HepG2 (cell line): ENCODE measurements around the gene CADPS2. TPM values are rescaled to one million over a fixed set of nuclear protein-coding genes. Genes with fewer than 3 reads are reported as not detected.

ENCODE experiments used
- CBX1 ChIP-seq: IDR thresholded peaks from one replicate; pipeline ENCODE4 v1.6.1; 2016; ENCODE audit warnings: antibody characterized with exemption, low read depth
- CCDC6 ChIP-seq: sonication (generic); formaldehyde crosslinking; IDR thresholded peaks from 2 replicates; pipeline ENCODE4 v1.8.1; 2022; ENCODE audit warnings: mild to moderate bottlenecking, missing genetic modification reagents, moderate library complexity
- CREM ChIP-seq, 2 experiments: sonication (generic) in 1 of 2; formaldehyde crosslinking in 1 of 2; IDR thresholded peaks; 2 replicates each; pipeline versions ENCODE4 v1.4.0 to v1.6.1; 2016 to 2020; ENCODE audit warnings: antibody characterized with exemption in 1 of 2, mild to moderate bottlenecking in 1 of 2, missing genetic modification reagents in 1 of 2
- HNRNPK ChIP-seq: fragments of 200-400 bp; formaldehyde crosslinking; IDR thresholded peaks from 2 replicates; pipeline ENCODE4 v1.6.1; 2018; ENCODE audit warnings: low read length, low read depth, moderate library complexity, mild to moderate bottlenecking; ENCODE audit not compliant: poor library complexity, severe bottlenecking
- MBNL3 ChIP-seq: fragments of 250-450 bp; sonication (Bioruptor Pico); conservative IDR thresholded peaks from 2 replicates; pipeline ENCODE4 v1.8.0; 2022; ENCODE audit warnings: mild to moderate bottlenecking, inconsistent platforms
- MTF1 ChIP-seq: sonication (generic); formaldehyde crosslinking; IDR thresholded peaks from 2 replicates; pipeline ENCODE4 v1.5.0; 2020; ENCODE audit warnings: missing genetic modification reagents
- NONO ChIP-seq, 2 experiments: fragments of 450-650 bp in 1 of 2; sonication (generic) in 1 of 2; formaldehyde crosslinking in 1 of 2; IDR thresholded peaks in 1 of 2; conservative IDR thresholded peaks in 1 of 2; 2 replicates each; pipeline versions ENCODE4 v1.6.1 to v1.8.0; 2017 to 2022; ENCODE audit warnings: mild to moderate bottlenecking in 1 of 2, missing genetic modification reagents in 1 of 2, moderate library complexity in 1 of 2
- POGZ ChIP-seq: sonication (generic); formaldehyde crosslinking; IDR thresholded peaks from 2 replicates; pipeline ENCODE4 v1.4.0; 2020; ENCODE audit warnings: mild to moderate bottlenecking, missing genetic modification reagents
- PTBP1 ChIP-seq: fragments of 200-400 bp; formaldehyde crosslinking; IDR thresholded peaks from 2 replicates; pipeline ENCODE4 v1.6.1; 2018; ENCODE audit warnings: low read length, low read depth; ENCODE audit not compliant: poor library complexity, severe bottlenecking
- REL ChIP-seq: sonication (generic); formaldehyde crosslinking; conservative IDR thresholded peaks from 2 replicates; pipeline ENCODE4 v1.8.0; 2022; ENCODE audit warnings: mild to moderate bottlenecking, missing genetic modification reagents, moderate library complexity
- SALL1 ChIP-seq: sonication (generic); formaldehyde crosslinking; IDR thresholded peaks from 2 replicates; pipeline ENCODE4 v1.8.0; 2022; ENCODE audit warnings: mild to moderate bottlenecking, missing genetic modification reagents
- SAP130 ChIP-seq: IDR thresholded peaks from 2 replicates; pipeline ENCODE4 v1.6.1; 2016; ENCODE audit warnings: low read depth
- SIN3A ChIP-seq: IDR thresholded peaks from 2 replicates; pipeline ENCODE4 v1.6.1; 2011; ENCODE audit warnings: low read depth, mild to moderate bottlenecking, control low read depth, low read length, borderline replicate concordance
- ZC3H13 ChIP-seq: sonication (generic); formaldehyde crosslinking; IDR thresholded peaks from 2 replicates; pipeline ENCODE4 v1.8.1; 2023; ENCODE audit warnings: mild to moderate bottlenecking, missing genetic modification reagents, moderate library complexity
- ZFX ChIP-seq: sonication (generic); formaldehyde crosslinking; IDR thresholded peaks from 2 replicates; pipeline ENCODE4 v1.4.0; 2020; ENCODE audit warnings: mild to moderate bottlenecking, low read depth, missing genetic modification reagents, moderate library complexity
- ZFY ChIP-seq: sonication (generic); formaldehyde crosslinking; IDR thresholded peaks from 2 replicates; pipeline ENCODE4 v1.4.0; 2020; ENCODE audit warnings: missing genetic modification reagents
- ZNF350 ChIP-seq: sonication (generic); formaldehyde crosslinking; IDR thresholded peaks from 2 replicates; pipeline ENCODE4 v1.4.0; 2020; ENCODE audit warnings: mild to moderate bottlenecking, low read depth, missing genetic modification reagents, borderline replicate concordance
- ZNF367 ChIP-seq: sonication (generic); formaldehyde crosslinking; IDR thresholded peaks from 2 replicates; pipeline ENCODE4 v1.4.0; 2020; ENCODE audit warnings: missing genetic modification reagents, borderline replicate concordance
- polyA plus RNA-seq, 8 experiments: library from polyadenylated mRNA; depleted of rRNA in 3 of 8; stranded (reverse) in 7 of 8; unstranded in 1 of 8; fragments of >200 nt; fragmentation: Illumina TruSeq in 4 of 8; extraction: Trizol in 4 of 8; gene quantifications; 2 replicates each; pipeline versions ENCODE4 v1.2.1 to v1.2.3, GENCODE V29; 2011 to 2016; ENCODE audit warnings: low read depth in 4 of 8, missing spikeins in 1 of 8, mixed read lengths in 1 of 8; ENCODE audit not compliant: insufficient read depth in 1 of 8
- total RNA-seq, 5 experiments: library from RNA; depleted of rRNA; stranded (reverse); fragments of >200 nt; fragmentation: Illumina TruSeq; extraction: Trizol; gene quantifications; 2 replicates each; pipeline ENCODE4 v1.2.3, GENCODE V29; 2016; ENCODE audit warnings: low read depth in 1 of 5
- TF ChIP-seq, protein P1 (sequence below): conservative IDR thresholded peaks from 2 replicates; pipeline ENCODE4 v1.6.1; 2018; ENCODE audit warnings: missing genetic modification reagents
- TF ChIP-seq, protein P2 (sequence below): sonication (generic); formaldehyde crosslinking; IDR thresholded peaks from 2 replicates; pipeline ENCODE4 v1.4.0; 2020; ENCODE audit warnings: missing genetic modification reagents
- TF ChIP-seq, protein P3 (sequence below): sonication (generic); formaldehyde crosslinking; IDR thresholded peaks from 2 replicates; pipeline ENCODE4 v1.5.1; 2020; ENCODE audit warnings: mild to moderate bottlenecking, missing genetic modification reagents, borderline replicate concordance
- TF ChIP-seq, protein P4 (sequence below), 2 experiments: fragments of 450-650 bp in 1 of 2; sonication (generic) in 1 of 2; formaldehyde crosslinking; IDR thresholded peaks; 2 replicates each; pipeline versions ENCODE4 v1.5.0 to v1.8.0; 2020 to 2022; ENCODE audit warnings: mild to moderate bottlenecking in 1 of 2, missing genetic modification reagents in 1 of 2

CADPS2 gene
- total and polyA plus RNA-seq, 2 of the 13 experiments (the other 11 are each of a cell fraction or from before 2014, with no cell fraction given) = 17.6 to 43.8 TPM

DNA sequence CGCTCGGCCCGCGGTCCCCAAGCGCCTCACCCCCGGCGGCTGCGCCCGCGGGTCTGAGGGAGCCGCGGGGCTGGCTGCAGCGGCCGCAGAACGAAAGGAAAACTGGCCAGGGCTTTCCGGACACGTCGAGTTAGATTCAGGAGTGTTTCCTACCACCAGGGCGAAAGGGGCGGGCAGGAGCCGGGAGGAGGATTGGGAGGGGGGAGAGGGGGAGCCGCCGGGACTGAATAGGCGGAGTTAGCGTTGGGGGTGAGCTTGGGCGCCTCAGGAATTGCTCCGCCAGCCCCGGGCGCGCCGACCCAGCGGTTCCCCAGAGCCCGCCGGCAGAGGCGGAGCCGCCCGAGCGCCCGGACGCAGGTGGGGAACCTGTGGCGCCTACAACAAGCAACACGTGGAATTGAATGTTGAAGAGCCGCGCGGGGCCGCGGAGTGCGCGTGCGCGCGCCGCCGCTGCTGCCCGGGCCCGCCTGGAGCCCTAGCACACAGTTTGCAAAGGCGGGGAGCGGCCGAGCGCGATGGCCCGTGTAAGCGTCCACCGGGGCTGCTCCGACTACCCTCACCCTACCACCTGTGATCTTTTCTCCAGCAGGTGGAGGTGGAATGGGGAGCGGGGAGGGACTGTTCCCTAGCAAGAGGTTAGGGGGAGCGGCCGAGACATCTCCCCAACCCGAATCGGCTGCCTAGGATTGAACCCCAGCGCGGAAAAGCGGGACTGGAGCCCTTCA, at the start of gene CADPS2 (continued):
- TF ChIP-seq, protein P1, sequence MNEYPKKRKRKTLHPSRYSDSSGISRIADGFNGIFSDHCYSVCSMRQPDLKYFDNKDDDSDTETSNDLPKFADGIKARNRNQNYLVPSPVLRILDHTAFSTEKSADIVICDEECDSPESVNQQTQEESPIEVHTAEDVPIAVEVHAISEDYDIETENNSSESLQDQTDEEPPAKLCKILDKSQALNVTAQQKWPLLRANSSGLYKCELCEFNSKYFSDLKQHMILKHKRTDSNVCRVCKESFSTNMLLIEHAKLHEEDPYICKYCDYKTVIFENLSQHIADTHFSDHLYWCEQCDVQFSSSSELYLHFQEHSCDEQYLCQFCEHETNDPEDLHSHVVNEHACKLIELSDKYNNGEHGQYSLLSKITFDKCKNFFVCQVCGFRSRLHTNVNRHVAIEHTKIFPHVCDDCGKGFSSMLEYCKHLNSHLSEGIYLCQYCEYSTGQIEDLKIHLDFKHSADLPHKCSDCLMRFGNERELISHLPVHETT (CRISPR knock-in tag) = 0 out of 2 replicates have a peak, but pooled peaks have one; percentile 21
- TF ChIP-seq MTF1 (CRISPR knock-in tag) (peak; percentile 26; the same call in 1 of the 2 replicates), NONO (IDR thresholded peaks at IDR 0.05) (no peak), NONO (CRISPR knock-in tag; conservative IDR thresholded peaks at IDR 0.05) (peak; percentile 59), ZFY (CRISPR knock-in tag) (peak; percentile 52), ZNF350 (CRISPR knock-in tag) (peak; percentile 6; the same call in 1 of the 2 replicates), CCDC6 (CRISPR knock-in tag) (peak; percentile 81), MBNL3 (CRISPR knock-in tag) (no peak), ZC3H13 (CRISPR knock-in tag) (peak; percentile 26; the same call in 1 of the 2 replicates), POGZ (peak; percentile 65), SIN3A (no peak), SAP130 (CRISPR knock-in tag) (peak; percentile 63), HNRNPK (peak; percentile 90), PTBP1 (no peak), ZNF367 (no peak), CBX1 (no peak), ZFX (CRISPR knock-in tag) (peak; percentile 45), REL (CRISPR knock-in tag) (peak; percentile 76), SALL1 (CRISPR knock-in tag) (peak; percentile 68), CREM (IDR thresholded peaks at IDR 0.05) (no peak), CREM (CRISPR knock-in tag; IDR thresholded peaks at IDR 0.05) (no peak)
- TF ChIP-seq, protein P2, sequence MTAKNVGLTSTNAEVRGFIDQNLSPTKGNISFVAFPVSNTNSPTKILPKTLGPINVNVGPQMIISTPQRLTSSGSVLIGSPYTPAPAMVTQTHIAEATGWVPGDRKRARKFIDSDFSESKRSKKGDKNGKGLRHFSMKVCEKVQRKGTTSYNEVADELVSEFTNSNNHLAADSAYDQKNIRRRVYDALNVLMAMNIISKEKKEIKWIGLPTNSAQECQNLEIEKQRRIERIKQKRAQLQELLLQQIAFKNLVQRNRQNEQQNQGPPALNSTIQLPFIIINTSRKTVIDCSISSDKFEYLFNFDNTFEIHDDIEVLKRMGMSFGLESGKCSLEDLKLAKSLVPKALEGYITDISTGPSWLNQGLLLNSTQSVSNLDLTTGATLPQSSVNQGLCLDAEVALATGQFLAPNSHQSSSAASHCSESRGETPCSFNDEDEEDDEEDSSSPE (CRISPR knock-in tag) = peak; percentile 92
- TF ChIP-seq, protein P3, sequence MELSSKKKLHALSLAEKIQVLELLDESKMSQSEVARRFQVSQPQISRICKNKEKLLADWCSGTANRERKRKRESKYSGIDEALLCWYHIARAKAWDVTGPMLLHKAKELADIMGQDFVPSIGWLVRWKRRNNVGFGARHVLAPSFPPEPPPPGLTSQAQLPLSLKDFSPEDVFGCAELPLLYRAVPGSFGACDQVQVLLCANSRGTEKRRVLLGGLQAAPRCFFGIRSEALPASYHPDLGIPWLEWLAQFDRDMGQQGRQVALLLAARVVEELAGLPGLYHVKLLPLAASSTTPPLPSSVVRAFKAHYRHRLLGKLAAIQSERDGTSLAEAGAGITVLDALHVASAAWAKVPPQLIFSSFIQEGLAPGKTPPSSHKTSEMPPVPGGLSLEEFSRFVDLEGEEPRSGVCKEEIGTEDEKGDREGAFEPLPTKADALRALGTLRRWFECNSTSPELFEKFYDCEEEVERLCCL (CRISPR knock-in tag) = no peak
- TF ChIP-seq, protein P4, sequence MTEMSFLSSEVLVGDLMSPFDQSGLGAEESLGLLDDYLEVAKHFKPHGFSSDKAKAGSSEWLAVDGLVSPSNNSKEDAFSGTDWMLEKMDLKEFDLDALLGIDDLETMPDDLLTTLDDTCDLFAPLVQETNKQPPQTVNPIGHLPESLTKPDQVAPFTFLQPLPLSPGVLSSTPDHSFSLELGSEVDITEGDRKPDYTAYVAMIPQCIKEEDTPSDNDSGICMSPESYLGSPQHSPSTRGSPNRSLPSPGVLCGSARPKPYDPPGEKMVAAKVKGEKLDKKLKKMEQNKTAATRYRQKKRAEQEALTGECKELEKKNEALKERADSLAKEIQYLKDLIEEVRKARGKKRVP (CRISPR knock-in tag; IDR thresholded peaks at IDR 0.05) = 0 out of 4 replicates have a peak, but pooled peaks of 1 of the 2 experiments have one; percentile 55
